Ishikawa (cell line): ENCODE results near the gene OR6F1.

Source experiments
- CEBPB ChIP-seq: IDR thresholded peaks from 2 replicates; pipeline ENCODE4 v1.6.1; 2012
- CREB1 ChIP-seq: IDR thresholded peaks from 2 replicates; pipeline ENCODE4 v1.6.1; 2012; ENCODE audit warnings: low read depth
- EGR1 ChIP-seq: IDR thresholded peaks from 2 replicates; pipeline ENCODE4 v1.6.1; 2012
- EP300 ChIP-seq: IDR thresholded peaks from 2 replicates; pipeline ENCODE4 v1.6.1; 2012; ENCODE audit warnings: borderline replicate concordance
- FOXM1 ChIP-seq: IDR thresholded peaks from 2 replicates; pipeline ENCODE4 v1.6.1; 2012; ENCODE audit warnings: low read depth, borderline replicate concordance
- NFIC ChIP-seq: IDR thresholded peaks from 2 replicates; pipeline ENCODE4 v1.6.1; 2012
- RAD21 ChIP-seq: IDR thresholded peaks from 2 replicates; pipeline ENCODE4 v1.6.1; 2012; ENCODE audit warnings: low read depth
- REST ChIP-seq: IDR thresholded peaks from 2 replicates; pipeline ENCODE4 v1.6.1; 2012; ENCODE audit warnings: low read depth, mild to moderate bottlenecking
- TAF1 ChIP-seq: IDR thresholded peaks from 2 replicates; pipeline ENCODE4 v1.6.1; 2012; ENCODE audit warnings: low read depth, mild to moderate bottlenecking
- TCF12 ChIP-seq: IDR thresholded peaks from 2 replicates; pipeline ENCODE4 v1.6.1; 2012; ENCODE audit warnings: low read depth
- TEAD4 ChIP-seq: IDR thresholded peaks from 2 replicates; pipeline ENCODE4 v1.6.1; 2012
- YY1 ChIP-seq: IDR thresholded peaks from 2 replicates; pipeline ENCODE4 v1.6.1; 2012; ENCODE audit warnings: low read depth
- ZBTB7A ChIP-seq: IDR thresholded peaks from 2 replicates; pipeline ENCODE4 v1.6.1; 2012; ENCODE audit warnings: low read depth
- TF ChIP-seq, protein P1 (sequence below): IDR thresholded peaks from 2 replicates; pipeline ENCODE4 v1.6.1; 2012
- TF ChIP-seq, protein P2 (sequence below): IDR thresholded peaks from 2 replicates; pipeline ENCODE4 v1.6.1; 2012

Gene OR6F1

DNA sequence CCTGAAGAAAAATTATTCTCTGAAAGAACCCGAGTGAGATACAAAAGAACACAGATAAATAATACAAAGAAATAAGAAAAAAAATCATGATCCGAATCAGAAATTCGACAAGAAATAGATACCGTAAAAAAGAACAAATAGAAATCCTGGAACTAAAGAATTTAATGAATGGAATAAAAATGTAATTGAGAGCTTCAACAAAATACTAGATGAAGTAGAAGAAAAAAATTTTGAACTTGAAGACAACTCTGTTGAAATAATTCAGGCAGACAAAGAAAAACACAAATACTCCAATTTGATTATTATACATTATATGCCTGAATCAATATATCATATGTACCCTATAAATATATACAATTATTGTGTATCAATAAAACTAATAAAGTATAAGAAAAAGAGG lies 4.8 kb upstream of the OR6F1 start:
- TF ChIP-seq, protein P1, sequence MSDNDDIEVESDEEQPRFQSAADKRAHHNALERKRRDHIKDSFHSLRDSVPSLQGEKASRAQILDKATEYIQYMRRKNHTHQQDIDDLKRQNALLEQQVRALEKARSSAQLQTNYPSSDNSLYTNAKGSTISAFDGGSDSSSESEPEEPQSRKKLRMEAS = no peak
- no peak for TF ChIP-seq YY1
- no peak for TF ChIP-seq TCF12
- no peak for TF ChIP-seq TEAD4
- TF ChIP-seq, protein P2, sequence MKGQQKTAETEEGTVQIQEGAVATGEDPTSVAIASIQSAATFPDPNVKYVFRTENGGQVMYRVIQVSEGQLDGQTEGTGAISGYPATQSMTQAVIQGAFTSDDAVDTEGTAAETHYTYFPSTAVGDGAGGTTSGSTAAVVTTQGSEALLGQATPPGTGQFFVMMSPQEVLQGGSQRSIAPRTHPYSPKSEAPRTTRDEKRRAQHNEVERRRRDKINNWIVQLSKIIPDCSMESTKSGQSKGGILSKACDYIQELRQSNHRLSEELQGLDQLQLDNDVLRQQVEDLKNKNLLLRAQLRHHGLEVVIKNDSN = no peak
- TF ChIP-seq TAF1 = no peak
- TF ChIP-seq REST = no peak
- no peak for TF ChIP-seq ZBTB7A
- TF ChIP-seq EP300 = no peak
- no peak for TF ChIP-seq NFIC
- no peak for TF ChIP-seq RAD21
- no peak for TF ChIP-seq EGR1
- TF ChIP-seq CREB1 = no peak
- TF ChIP-seq CEBPB = no peak
- no peak for TF ChIP-seq FOXM1

DNA sequence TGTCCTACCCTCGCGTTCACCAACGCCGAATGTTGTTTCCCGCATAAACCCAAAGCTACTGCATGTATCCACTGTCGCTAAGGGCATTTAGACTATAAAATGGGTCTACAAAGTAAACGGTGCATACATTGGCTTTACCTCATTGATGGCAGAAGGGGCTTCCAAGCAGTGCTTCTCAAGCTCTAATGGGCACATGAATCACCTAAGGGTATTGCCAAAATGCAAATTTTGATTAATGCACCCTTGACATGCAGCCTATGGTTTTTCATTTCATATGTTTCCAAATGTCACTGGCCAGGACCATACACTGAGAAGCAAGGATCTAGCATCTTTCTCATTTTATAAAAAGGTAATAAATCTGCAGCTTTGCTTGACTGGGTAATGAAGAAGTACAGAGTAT lies 2.7 kb downstream of the OR6F1 start:
- no peak for TF ChIP-seq TEAD4
- no peak for TF ChIP-seq FOXM1
- no peak for TF ChIP-seq TCF12
- no peak for TF ChIP-seq YY1
- no peak for TF ChIP-seq CEBPB
- TF ChIP-seq RAD21 = no peak
- TF ChIP-seq EGR1 = no peak
- TF ChIP-seq ZBTB7A = no peak
- TF ChIP-seq EP300 = no peak
- TF ChIP-seq TAF1 = no peak
- no peak for TF ChIP-seq CREB1
- TF ChIP-seq, protein P1 = no peak
- TF ChIP-seq REST = no peak

DNA sequence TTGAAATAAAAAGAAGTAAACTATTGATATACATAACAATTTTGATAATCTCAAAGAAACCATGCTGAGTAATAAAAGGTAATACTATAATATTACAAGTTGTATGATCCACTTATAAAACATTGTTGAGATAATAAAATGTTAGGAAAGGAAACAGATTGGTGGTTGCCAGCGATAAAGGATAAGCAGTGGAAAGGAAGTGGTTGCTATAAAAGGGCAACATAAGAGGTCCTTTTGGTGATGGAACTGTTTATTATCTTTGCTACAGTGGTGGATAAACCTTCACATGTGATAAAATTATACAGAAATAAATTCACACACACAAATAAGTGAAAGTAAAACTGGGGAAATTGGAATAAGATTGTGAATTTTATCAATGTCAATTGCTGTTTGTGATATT lies 15.1 kb downstream of the OR6F1 start:
- TF ChIP-seq, protein P2 = no peak
- no peak for TF ChIP-seq CEBPB
- TF ChIP-seq RAD21 = no peak
- no peak for TF ChIP-seq EGR1
- TF ChIP-seq FOXM1 = no peak
- no peak for TF ChIP-seq EP300
- no peak for TF ChIP-seq NFIC
- TF ChIP-seq REST = no peak
- TF ChIP-seq YY1 = no peak
- TF ChIP-seq, protein P1 = no peak
- no peak for TF ChIP-seq TEAD4
- no peak for TF ChIP-seq TAF1
- TF ChIP-seq TCF12 = no peak
- no peak for TF ChIP-seq CREB1
- no peak for TF ChIP-seq ZBTB7A

DNA sequence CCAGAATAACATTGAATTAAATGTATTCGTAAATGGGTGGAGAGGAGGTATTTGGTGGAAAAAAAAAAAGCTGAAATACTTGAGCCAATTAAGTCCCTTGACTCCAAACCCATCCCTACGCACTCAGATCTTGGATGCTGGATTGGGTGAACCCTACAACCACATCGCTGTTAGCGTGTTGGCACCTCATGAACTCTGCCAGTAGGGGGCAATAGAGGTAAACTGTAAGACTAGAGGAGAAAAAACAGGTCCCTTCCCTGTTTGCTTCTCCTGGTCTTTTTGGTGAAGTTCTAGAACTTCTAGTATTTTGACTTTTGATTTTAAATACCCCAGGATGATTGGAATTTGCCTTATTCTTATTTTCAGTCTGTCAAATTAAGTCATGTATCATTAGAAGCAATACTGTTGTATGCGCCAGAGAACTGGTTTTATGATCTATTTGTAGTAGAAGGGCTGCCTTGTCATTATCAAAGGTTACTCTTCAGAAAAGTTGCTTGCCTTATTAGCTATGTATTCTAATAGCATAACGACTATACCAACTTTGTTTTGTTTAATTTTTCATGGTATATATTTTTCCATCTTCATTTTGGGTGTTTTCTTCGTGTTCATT lies 35.1 kb downstream of the OR6F1 start:
- TF ChIP-seq, protein P2 = no peak
- peak; percentile 70 for TF ChIP-seq RAD21
